ENCODE data around the gene DTWD2.

DNA sequence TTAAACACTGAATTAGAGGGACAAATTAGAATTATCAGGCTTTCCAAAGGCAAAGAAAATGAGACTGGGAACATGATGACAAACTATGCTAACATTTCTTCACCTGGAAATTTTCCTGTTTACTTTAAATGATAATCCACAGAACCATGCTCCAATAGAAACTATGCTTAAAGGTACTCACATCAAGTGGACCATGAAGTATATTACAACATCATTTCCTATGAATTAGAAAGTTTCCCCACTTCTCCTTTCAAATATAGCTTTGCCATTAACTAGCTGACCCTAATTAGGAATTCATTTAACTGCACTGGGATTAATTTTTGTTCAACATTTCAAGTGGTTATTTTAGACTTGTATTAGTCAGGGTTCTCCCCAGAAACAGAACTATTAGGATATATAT lies 81.4 kb downstream of the DTWD2 start:
- TF ChIP-seq, protein P1, sequence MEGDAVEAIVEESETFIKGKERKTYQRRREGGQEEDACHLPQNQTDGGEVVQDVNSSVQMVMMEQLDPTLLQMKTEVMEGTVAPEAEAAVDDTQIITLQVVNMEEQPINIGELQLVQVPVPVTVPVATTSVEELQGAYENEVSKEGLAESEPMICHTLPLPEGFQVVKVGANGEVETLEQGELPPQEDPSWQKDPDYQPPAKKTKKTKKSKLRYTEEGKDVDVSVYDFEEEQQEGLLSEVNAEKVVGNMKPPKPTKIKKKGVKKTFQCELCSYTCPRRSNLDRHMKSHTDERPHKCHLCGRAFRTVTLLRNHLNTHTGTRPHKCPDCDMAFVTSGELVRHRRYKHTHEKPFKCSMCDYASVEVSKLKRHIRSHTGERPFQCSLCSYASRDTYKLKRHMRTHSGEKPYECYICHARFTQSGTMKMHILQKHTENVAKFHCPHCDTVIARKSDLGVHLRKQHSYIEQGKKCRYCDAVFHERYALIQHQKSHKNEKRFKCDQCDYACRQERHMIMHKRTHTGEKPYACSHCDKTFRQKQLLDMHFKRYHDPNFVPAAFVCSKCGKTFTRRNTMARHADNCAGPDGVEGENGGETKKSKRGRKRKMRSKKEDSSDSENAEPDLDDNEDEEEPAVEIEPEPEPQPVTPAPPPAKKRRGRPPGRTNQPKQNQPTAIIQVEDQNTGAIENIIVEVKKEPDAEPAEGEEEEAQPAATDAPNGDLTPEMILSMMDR (conservative IDR thresholded peaks at IDR 0.05; ENCODE audit: low read depth, low read length), result no peak
- TF ChIP-seq RFX5 (IDR thresholded peaks at IDR 0.05; ENCODE audit: low read depth, low read length) (no peak), POLR2A (IDR thresholded peaks at IDR 0.05; ENCODE audit: low read depth, low read length) (no peak), RCOR1 (IDR thresholded peaks at IDR 0.05; ENCODE audit: insufficient replicate concordance, low read length) (no peak), SMC3 (IDR thresholded peaks at IDR 0.05; ENCODE audit: low read depth, low read length) (no peak)
